Dermis microvascular lymphatic vessel endothelial cell (primary cell): ENCODE data around the gene SSTR3. TPM values are rescaled to one million over a fixed set of nuclear protein-coding genes. Genes with fewer than 3 reads are reported as not detected.

ENCODE experiments used
- DNase-seq, 2 donors: peaks; one replicate each; pipeline versions ENCODE4 v3.0.0 to v3.0.0-alpha.2; 2010; ENCODE audit warnings: low read depth in 2 of 2
- total RNA-seq: library from RNA; depleted of rRNA; stranded (reverse); fragments of >200 nt; gene quantifications from 2 replicates; pipeline ENCODE4 v1.2.1, GENCODE V29; 2014

SSTR3 gene
- total RNA-seq, 1 donor from 2014 or later, result not detected

GRCh38 chr22:37197451-37198257 lies 14.6 kb downstream of the SSTR3 start:
- DNase-seq, result peak; percentile 65 to 75

- DNase-seq, result peak in 1 of 2 donors; percentile 70
Observed at GRCh38 chr22:37196539-37197450, 15.5 kb downstream of the SSTR3 start.

GRCh38 chr22:37195921-37196320 lies 16.4 kb downstream of the SSTR3 start:
- no peak for DNase-seq

- DNase-seq, result no peak
Observed at GRCh38 chr22:37194750-37195149, 17.5 kb downstream of the SSTR3 start.

- DNase-seq, result peak in 1 of 2 donors; percentile 10
Observed at GRCh38 chr22:37193629-37194191, 18.6 kb downstream of the SSTR3 start.

- no peak for DNase-seq
Observed at GRCh38 chr22:37192741-37193140, 19.5 kb downstream of the SSTR3 start.

- no peak for DNase-seq
Observed at GRCh38 chr22:37192204-37192603, 20.1 kb downstream of the SSTR3 start.

GRCh38 chr22:37190262-37190780 lies 22.0 kb downstream of the SSTR3 start:
- no peak for DNase-seq

GRCh38 chr22:37188901-37189466 lies 23.3 kb downstream of the SSTR3 start:
- DNase-seq, result peak in 1 of 2 donors; percentile 81

GRCh38 chr22:37187891-37188761 lies 24.2 kb downstream of the SSTR3 start, which contains the start of gene C1QTNF6:
Gene C1QTNF6, minus strand, starts transcription at chr22:37188247. Its CDS starts 34 bp downstream, at chr22:37188213.
- DNase-seq, result peak in 1 of 2 donors; percentile 56

- DNase-seq, result peak; percentile 66 to 78
Observed at GRCh38 chr22:37187552-37187890, 24.8 kb downstream of the SSTR3 start.

- DNase-seq, result peak in 1 of 2 donors; percentile 65
Observed at GRCh38 chr22:37186997-37187522, 25.2 kb downstream of the SSTR3 start.

- peak; percentile 95 to 96 for DNase-seq
Observed at GRCh38 chr22:37186228-37186996, 25.9 kb downstream of the SSTR3 start.

GRCh38 chr22:37185646-37186227 lies 26.5 kb downstream of the SSTR3 start:
- DNase-seq, result no peak

GRCh38 chr22:37184816-37185541 lies 27.3 kb downstream of the SSTR3 start:
- no peak for DNase-seq

GRCh38 chr22:37184380-37184755 lies 27.9 kb downstream of the SSTR3 start:
- DNase-seq, result no peak

- no peak for DNase-seq
Observed at GRCh38 chr22:37183432-37184379, 28.6 kb downstream of the SSTR3 start.
